ENCODE measurements around the gene ADAMTS6.

ADAMTS6 gene

GRCh38 chr5:65102976-65103711 is 378.6 kb downstream of the ADAMTS6 start (continued):
- TF ChIP-seq ZNF518A (tag by site-specific recombination; conservative IDR thresholded peaks at IDR 0.05; ENCODE audit: low read depth) (0 out of 2 replicates have a peak, but pooled peaks have one; percentile 17), ZBTB8A (tag by site-specific recombination; IDR thresholded peaks at IDR 0.05) (peak; percentile 37; the same call in 1 of the 2 replicates), ZNF624 (tag by site-specific recombination; IDR thresholded peaks at IDR 0.05) (no peak), REST (tag by site-specific recombination; IDR thresholded peaks at IDR 0.05) (peak; percentile 30; the same call in 1 of the 2 replicates), KLF8 (tag by site-specific recombination; IDR thresholded peaks at IDR 0.05) (peak; percentile 45; the same call in 1 of the 2 replicates)

- H3K9me3 ChIP-seq (ENCODE audit: control insufficient read depth, insufficient read depth, low read depth, low read length) = no peaks in the 10 kb centered on the region
- ChIA-PET CTCF (interaction anchor here (0.6 to 5.7 kb wide), 11 partner anchors 9 to 381 kb away, joined by 3 to 53 read pairs (median 4); partner anchors contain the start of gene ADAMTS6), POLR2A (interaction anchor here (1.3 to 1.9 kb wide), 2 partner anchors 378 to 380 kb away, joined by 5 to 6 read pairs; partner anchors contain the start of gene ADAMTS6)
- H3K27ac ChIP-seq (ENCODE audit: extremely low read depth, low read depth, low read length) = peak overlapping the region; percentile 74; the same call in 1 of the 2 replicates
- peak overlapping the region; percentile 43 for H3K4me3 ChIP-seq (ENCODE audit: low read depth, low read length)
- TF ChIP-seq ZBTB20 (tag by site-specific recombination; IDR thresholded peaks at IDR 0.05) = peak; percentile 42; the same call in 1 of the 2 replicates
- no peak for TF ChIP-seq TRIM28 (IDR thresholded peaks at IDR 0.05; ENCODE audit: borderline replicate concordance, low read length)
- no peaks in the 10 kb centered on the region for H3K36me3 ChIP-seq (ENCODE audit: control insufficient read depth in 2 of 2, insufficient read depth in 1 of 2, low read length in 2 of 2)
- H3K4me1 ChIP-seq (ENCODE audit: control insufficient read depth, insufficient read depth, low read length) = peaks cover 4% of the 10 kb centered on the region
Observed at GRCh38 chr5:65102371-65102975, 379.2 kb downstream of the ADAMTS6 start.

- Histone ChIP-seq H3K9me3 (ENCODE audit: control insufficient read depth, insufficient read depth, low read depth, low read length) (no peaks in the 10 kb centered on the region), H3K36me3 (ENCODE audit: control insufficient read depth in 2 of 2, insufficient read depth in 1 of 2, low read length in 2 of 2) (no peaks in the 10 kb centered on the region), H3K4me3 (ENCODE audit: low read depth, low read length) (no peak overlapping the region), H3K4me1 (ENCODE audit: control insufficient read depth, insufficient read depth, low read length) (peaks cover 4% of the 10 kb centered on the region), H3K27ac (ENCODE audit: extremely low read depth, low read depth, low read length) (no peak overlapping the region)
- ChIA-PET POLR2A (no interaction called here), CTCF (interaction anchor here (1.0 to 5.7 kb wide), 8 partner anchors 10 to 382 kb away, joined by 3 to 53 read pairs (median 4); partner anchors contain the start of gene ADAMTS6)
- TF ChIP-seq ZNF558 (tag by site-specific recombination; IDR thresholded peaks at IDR 0.05) (no peak), ZNF776 (tag by site-specific recombination; IDR thresholded peaks at IDR 0.05; ENCODE audit: borderline replicate concordance) (no peak)
Observed at GRCh38 chr5:65101632-65102100, 380.1 kb downstream of the ADAMTS6 start.

Measured in HEK293 (cell line).